Suprapubic skin (tissue), 4 donors: Measurements from ENCODE around the gene SLC2A9.

Source experiments
- CTCF ChIP-seq, 2 donors: fragments of 200-600 bp in 1 of 2; fragments of 450-650 bp in 1 of 2; sonication (generic) in 1 of 2; IDR thresholded peaks; one replicate each; pipeline ENCODE4 v1.5.1; 2016 to 2019; ENCODE audit warnings: antibody characterized with exemption in 2 of 2, mild to moderate bottlenecking in 1 of 2, moderate library complexity in 1 of 2
- POLR2A ChIP-seq, 2 donors: fragments of 450-650 bp; IDR thresholded peaks; one replicate each; pipeline ENCODE4 v1.6.1; 2017; ENCODE audit warnings: antibody characterized with exemption in 2 of 2, mild to moderate bottlenecking in 2 of 2, moderate library complexity in 2 of 2
- POLR2AphosphoS5 ChIP-seq, 3 donors: sonication (generic); formaldehyde crosslinking; IDR thresholded peaks; one replicate each; pipeline ENCODE4 v1.6.1; 2017; ENCODE audit warnings: antibody characterized with exemption in 3 of 3

GRCh38 chr4:10005632-10006031 lies 15.7 kb downstream of the SLC2A9 start:
- TF ChIP-seq POLR2A (IDR thresholded peaks at IDR 0.05), result no peak
- no peak for TF ChIP-seq CTCF (IDR thresholded peaks at IDR 0.05)
- TF ChIP-seq POLR2AphosphoS5 (IDR thresholded peaks at IDR 0.05), result no peak
